HG03354 (cell line): ENCODE measurements around the gene RAB8A.
"Not testable (repeated sequence)": the region's sequence is repeated elsewhere in the genome, so short reads cannot be mapped to it uniquely, and the experiment has no call there.

Experiments
- ATAC-seq: cut with Tn5 transposase; IDR thresholded peaks from one replicate; pipeline ENCODE4 v1.9.1; 2021; ENCODE audit warnings: mild to moderate bottlenecking; ENCODE audit not compliant: unreplicated experiment, poor library complexity, severe bottlenecking

The RAB8A gene

DNA sequence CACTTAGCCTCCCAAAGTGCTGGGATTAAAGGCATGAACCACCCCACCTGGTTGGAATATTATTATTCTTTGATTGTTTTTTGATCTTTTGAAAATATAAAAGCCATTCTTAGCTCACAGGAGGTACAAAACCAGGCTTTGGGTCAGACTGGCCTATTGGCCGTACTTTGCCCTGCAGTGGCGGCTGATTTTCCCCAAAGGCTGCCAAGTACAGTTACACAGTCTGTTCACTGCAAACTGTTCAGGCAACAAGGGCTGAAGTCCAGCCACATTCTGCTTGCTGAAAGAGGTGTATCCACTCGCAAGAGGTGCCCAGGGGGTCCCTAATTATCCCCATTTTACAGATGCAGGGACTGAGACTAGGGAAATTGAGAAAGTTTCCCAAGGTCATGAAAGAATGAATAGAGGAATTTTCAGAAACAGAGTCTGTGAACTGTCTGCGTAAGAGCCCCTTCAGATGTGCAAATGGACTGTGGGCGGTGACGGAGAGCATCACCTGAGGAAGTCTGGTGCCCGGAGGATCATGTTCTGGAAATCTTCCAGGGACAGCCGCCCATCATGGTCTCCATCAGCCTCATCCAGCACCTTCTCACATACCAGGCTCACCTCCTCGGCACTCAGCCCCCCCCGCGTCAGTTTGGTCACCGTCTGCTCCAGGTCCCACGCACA lies 52.7 kb downstream of the RAB8A start:
- ATAC-seq: no peak

DNA sequence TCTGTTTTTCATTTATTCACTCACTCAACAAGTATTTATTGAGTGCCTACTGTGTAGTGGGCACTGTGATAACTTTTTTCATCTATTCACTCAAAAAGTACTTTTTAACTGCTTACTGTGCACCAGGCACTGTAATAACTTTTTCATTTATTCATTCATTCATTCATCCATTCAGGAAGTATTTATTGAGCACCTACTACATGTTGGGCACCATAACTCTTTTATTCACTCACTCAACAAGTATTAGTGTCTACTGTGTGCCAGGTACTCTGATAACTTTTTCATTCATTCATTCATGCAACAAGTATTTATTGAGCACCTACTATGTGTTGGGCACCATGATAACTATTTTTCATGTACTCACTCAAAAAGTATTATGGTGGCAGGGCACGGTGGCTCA lies 54.7 kb downstream of the RAB8A start:
- ATAC-seq: no peak

DNA sequence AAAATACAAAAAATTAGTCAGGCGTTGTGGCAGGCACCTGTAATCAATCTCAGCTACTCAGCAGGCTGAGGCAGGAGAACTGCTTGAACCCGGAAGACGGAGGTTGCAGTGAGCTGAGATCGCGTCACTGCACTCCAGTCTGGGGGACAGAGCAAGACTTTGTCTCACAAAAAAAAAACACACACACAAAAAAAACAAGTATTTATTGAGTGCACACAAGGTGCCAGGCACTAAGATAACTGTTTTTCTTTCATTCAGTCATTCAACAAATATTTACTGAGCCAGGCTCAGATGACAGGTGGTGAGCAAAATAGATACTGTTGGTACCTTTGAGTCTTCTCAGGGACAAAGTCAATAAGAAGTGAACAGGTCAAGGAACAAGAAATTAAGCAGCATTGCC lies 55.4 kb downstream of the RAB8A start:
- no peak for ATAC-seq

DNA sequence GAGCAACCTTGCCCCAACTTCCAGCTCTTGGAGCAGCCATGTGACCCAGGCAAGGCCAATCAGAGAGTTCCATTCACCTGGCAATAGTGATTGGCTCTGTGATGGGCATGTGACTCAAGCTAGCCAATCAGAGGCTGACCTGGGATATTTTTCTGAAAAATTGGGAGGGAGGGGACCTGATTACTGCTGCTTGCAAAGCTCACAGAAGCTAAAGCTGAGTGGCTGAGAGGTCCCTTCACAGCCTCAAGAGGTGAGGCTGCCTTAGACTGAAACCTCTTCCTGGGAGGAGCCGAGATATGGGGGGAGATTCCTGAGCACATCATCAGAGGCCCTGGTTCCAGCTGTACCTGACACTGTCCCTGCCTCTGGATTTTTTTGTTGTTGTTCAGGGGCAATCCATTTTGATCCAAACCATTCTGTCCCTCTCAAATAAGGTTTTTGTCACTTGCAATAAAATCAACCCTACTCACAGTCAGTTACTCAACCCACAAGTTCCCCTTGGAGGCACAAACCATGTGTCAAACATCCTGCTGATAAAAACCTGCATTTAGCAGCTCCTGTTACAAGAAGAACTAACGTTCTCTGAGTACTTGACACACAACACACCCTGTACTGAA lies 56.9 kb downstream of the RAB8A start:
- no peak for ATAC-seq

DNA sequence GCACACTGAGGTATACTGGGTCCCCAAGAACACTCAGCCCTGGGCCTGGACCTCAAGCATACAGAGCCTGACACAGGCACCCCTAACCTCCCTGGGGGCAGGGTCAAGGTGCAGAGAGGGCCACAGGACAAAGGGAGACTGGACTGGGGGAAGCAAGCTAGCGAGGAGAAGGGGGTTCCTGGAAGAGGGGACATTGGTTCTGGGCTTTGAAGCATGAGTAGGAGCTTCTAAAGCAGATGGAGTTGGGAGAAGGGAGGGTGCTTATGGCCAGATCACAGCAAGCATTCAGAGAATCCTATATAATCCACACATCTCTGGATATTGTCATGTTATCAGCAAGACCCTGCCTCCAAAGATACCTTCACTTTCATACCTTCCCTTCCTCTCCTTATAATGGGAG lies 58.4 kb downstream of the RAB8A start:
- no peak for ATAC-seq

DNA sequence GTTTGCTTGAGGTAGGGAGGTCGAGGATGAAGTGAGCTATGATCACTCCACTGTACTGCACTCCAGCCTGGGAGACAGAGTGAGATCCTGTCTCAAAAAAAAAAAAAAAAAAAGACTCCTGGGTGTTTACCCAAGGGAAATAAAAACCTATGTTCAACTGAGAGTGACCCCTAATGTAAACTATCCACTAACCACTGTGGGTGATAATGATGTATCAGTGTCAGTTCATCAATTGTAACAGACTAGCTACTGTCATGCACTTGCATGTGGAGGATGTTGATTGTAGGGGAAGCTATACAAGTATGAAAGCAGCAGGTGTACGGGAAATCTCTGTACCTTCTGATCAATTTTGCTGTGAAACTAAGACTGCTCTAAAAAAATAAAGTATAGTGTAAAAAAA lies 64.3 kb downstream of the RAB8A start:
- ATAC-seq: no peak

DNA sequence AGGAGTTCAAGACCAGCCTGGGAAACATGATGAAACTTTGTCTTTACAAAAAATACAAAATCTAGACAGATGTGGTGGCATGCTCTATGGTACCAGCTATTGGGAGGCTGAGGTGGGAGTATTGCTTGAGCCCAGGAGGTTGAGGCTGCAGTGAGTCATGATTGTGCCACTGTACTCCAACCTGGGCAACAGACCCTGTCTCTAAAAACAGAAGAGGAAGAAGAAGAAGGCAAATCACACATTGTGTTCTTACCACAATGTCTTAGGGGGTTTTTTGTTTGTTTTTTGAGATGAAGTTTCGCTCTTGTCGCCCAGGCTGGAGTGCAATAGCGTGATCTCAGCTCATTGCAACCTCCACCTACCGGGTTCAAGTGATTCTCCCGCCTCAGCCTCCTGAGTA lies 67.2 kb downstream of the RAB8A start:
- ATAC-seq: not testable (repeated sequence)

DNA sequence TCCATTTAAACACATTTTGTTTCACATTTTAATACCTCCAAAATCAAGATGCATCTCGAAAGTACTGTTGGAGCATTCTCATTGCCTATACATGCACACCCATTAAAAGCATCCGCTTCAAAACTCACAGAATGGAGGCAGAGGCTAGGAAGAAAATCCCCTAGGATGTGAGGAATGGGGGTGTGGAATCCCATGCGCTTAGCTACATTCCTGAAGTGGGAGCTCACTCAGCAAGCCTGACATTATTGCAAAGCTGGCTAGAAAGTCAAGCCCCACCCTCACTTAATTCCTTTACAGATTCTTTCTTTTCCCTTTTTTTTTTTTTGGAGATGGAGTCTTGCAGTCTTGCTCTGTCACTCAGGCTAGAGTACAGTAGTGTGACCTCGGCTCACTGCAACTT lies 68.9 kb downstream of the RAB8A start:
- ATAC-seq: no peak
